Measurements from ENCODE around the gene APOL4.
"Not testable (repeated sequence)": the region's sequence is repeated elsewhere in the genome, so short reads cannot be mapped to it uniquely, and the experiment has no call there.

Gene APOL4

GRCh38 chr22:36192542-36192941, 9.1 kb downstream of the APOL4 start:
- Mint-ChIP-seq H3K4me1 (ENCODE audit: low read depth) (peaks cover 14% of the 10 kb centered on the region), H3K27me3 (peaks cover 4% of the 10 kb centered on the region), H3K36me3 (ENCODE audit: low read depth) (no peaks in the 10 kb centered on the region), H3K9me3 (no peaks in the 10 kb centered on the region), H3K4me3 (no peak overlapping the region), H3K27ac (no peak overlapping the region)
- DNase-seq: no peak

- Mint-ChIP-seq H3K4me1 (ENCODE audit: low read depth) (peaks cover 5% of the 10 kb centered on the region), H3K9me3 (no peaks in the 10 kb centered on the region), H3K36me3 (ENCODE audit: low read depth) (no peaks in the 10 kb centered on the region), H3K27ac (no peak overlapping the region), H3K27me3 (no peaks in the 10 kb centered on the region), H3K4me3 (no peak overlapping the region)
- no peak for DNase-seq
Measured at GRCh38 chr22:36191106-36191836, 10.3 kb downstream of the APOL4 start.

- not testable (repeated sequence) for H3K4me3 Mint-ChIP-seq; DNase-seq; H3K27ac Mint-ChIP-seq; H3K4me1 Mint-ChIP-seq (ENCODE audit: low read depth); H3K36me3 Mint-ChIP-seq (ENCODE audit: low read depth); H3K27me3 Mint-ChIP-seq; H3K9me3 Mint-ChIP-seq
Measured at GRCh38 chr22:36187862-36188261, 13.7 kb downstream of the APOL4 start.

GRCh38 chr22:36185828-36186624, 15.6 kb downstream of the APOL4 start:
- H3K4me1 Mint-ChIP-seq (ENCODE audit: low read depth): no peaks in the 10 kb centered on the region
- no peak for DNase-seq
- no peaks in the 10 kb centered on the region for H3K9me3 Mint-ChIP-seq
- H3K27me3 Mint-ChIP-seq: no peaks in the 10 kb centered on the region
- H3K36me3 Mint-ChIP-seq (ENCODE audit: low read depth): no peaks in the 10 kb centered on the region
- H3K4me3 Mint-ChIP-seq: no peak overlapping the region
- no peak overlapping the region for H3K27ac Mint-ChIP-seq

DNA sequence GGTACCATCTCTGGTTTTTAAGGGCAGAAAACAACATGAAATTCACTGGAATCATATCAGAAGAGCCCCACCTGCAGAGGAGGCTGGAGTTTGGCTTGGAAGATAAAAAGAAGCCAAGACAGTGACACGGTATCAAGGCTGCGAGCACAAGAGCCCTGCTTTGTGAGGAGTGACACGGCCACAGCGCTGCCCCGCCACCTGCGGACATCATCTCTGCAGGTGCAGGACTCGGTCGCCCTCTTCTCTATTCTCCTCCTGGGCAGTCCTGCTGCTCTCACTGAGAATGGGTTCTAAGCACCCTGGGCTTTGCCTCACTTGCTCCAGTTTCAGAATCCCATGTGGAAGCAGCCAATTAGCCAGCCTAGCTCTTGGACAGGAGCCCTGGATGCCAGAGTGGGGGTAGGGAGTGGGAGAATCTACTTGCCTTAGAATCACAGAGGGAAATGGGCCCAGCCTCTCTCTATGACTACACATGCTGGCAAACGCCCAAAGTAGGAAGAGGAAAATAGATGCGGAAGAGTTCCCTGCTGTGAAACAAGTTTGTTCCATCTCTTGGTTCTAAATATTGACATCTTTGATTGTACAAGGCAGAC, 17.1 kb downstream of the APOL4 start:
- Mint-ChIP-seq H3K27me3 (no peaks in the 10 kb centered on the region), H3K36me3 (ENCODE audit: low read depth) (no peaks in the 10 kb centered on the region), H3K4me3 (no peak overlapping the region), H3K4me1 (ENCODE audit: low read depth) (peaks cover 3% of the 10 kb centered on the region), H3K27ac (no peak overlapping the region), H3K9me3 (no peaks in the 10 kb centered on the region)
- no peak for DNase-seq

- no peak for DNase-seq
- no peak overlapping the region for H3K4me3 Mint-ChIP-seq
- H3K36me3 Mint-ChIP-seq (ENCODE audit: low read depth): no peaks in the 10 kb centered on the region
- H3K27ac Mint-ChIP-seq: no peak overlapping the region
- H3K27me3 Mint-ChIP-seq: no peaks in the 10 kb centered on the region
- no peaks in the 10 kb centered on the region for H3K9me3 Mint-ChIP-seq
- peaks cover 3% of the 10 kb centered on the region for H3K4me1 Mint-ChIP-seq (ENCODE audit: low read depth)
Measured at GRCh38 chr22:36183446-36183845, 18.2 kb downstream of the APOL4 start.

DNA sequence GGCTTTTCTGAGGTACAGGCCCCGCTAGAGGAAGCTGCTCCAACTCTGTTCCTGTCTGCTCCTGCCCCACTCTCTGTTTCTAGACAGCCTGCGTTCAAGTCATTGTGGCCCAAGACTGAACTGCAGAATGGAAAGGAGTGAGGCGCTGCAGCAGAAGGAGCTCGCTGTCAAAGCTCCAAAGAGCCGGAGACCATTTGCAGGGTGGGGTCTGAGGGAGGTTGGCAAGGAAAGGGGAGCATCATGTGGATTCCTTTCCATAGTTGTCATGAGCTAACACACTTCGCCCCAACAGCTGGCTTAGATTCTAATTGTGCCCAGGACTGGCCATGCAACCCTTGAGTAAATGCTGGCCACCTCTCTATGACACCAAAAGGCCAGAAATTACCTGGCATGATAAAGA, 18.8 kb downstream of the APOL4 start:
- H3K27ac Mint-ChIP-seq: no peak overlapping the region
- H3K36me3 Mint-ChIP-seq (ENCODE audit: low read depth): no peaks in the 10 kb centered on the region
- no peaks in the 10 kb centered on the region for H3K9me3 Mint-ChIP-seq
- no peaks in the 10 kb centered on the region for H3K27me3 Mint-ChIP-seq
- peaks cover 3% of the 10 kb centered on the region for H3K4me1 Mint-ChIP-seq (ENCODE audit: low read depth)
- no peak overlapping the region for H3K4me3 Mint-ChIP-seq
- no peak for DNase-seq

GRCh38 chr22:36182056-36182455, 19.6 kb downstream of the APOL4 start:
- Mint-ChIP-seq H3K27ac (no peak overlapping the region), H3K4me1 (ENCODE audit: low read depth) (peaks cover 3% of the 10 kb centered on the region)

GRCh38 chr22:36180928-36181327, 20.7 kb downstream of the APOL4 start:
- Mint-ChIP-seq H3K4me1 (ENCODE audit: low read depth) (peaks cover 3% of the 10 kb centered on the region), H3K9me3 (no peaks in the 10 kb centered on the region)
- no peak for DNase-seq

More at GRCh38 chr22:36182056-36182455, 19.6 kb downstream of the APOL4 start:
- Mint-ChIP-seq H3K27me3 (no peaks in the 10 kb centered on the region), H3K9me3 (no peaks in the 10 kb centered on the region), H3K36me3 (ENCODE audit: low read depth) (no peaks in the 10 kb centered on the region), H3K4me3 (no peak overlapping the region)
- DNase-seq: no peak

DNA sequence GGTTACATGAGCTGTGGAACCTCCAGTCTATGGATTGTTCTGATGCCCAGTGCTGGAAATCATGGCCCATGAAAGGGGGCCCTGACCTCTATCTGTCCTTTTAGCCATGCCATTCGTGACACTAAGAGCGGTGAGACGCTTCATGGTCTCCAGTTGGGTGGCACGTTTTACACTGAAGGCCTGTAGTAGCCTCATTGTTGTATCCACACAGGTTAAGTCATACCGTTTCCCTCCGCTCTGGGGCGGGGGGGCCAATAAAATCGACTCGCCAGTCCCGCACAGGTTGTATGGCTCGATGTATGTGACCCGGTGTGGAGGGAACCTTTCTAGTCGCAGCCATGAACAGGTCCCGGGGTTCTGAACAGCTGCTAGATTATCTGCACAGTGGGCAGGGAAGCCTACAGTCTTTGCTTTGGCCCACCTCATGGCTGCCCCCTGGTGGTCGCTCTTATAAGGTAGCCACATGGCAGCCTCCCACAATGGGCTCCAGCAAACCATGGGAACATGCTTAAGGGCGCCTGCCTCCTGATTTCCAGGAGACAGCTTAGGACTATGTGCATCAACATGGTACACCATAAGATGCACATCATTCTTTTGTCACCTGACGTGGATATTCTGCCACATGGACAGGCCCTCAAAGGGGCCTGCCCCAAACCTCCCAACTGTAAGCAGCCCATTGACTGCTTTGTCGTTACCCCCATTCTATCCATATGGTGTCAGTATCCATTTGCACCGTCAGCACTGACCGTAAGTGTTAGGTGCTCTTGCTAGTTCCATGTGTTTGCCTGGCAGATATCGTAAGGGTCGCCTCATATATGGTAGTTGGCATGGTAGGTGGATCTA, 21.4 kb downstream of the APOL4 start:
- Mint-ChIP-seq H3K27ac (no peak overlapping the region), H3K9me3 (no peaks in the 10 kb centered on the region), H3K4me1 (ENCODE audit: low read depth) (peaks cover 3% of the 10 kb centered on the region), H3K36me3 (ENCODE audit: low read depth) (no peaks in the 10 kb centered on the region), H3K4me3 (no peak overlapping the region), H3K27me3 (no peaks in the 10 kb centered on the region)
- DNase-seq: peak; percentile 90

More at GRCh38 chr22:36180928-36181327, 20.7 kb downstream of the APOL4 start:
- no peaks in the 10 kb centered on the region for H3K27me3 Mint-ChIP-seq
- H3K4me3 Mint-ChIP-seq: no peak overlapping the region
- no peak overlapping the region for H3K27ac Mint-ChIP-seq
- no peaks in the 10 kb centered on the region for H3K36me3 Mint-ChIP-seq (ENCODE audit: low read depth)

- Mint-ChIP-seq H3K9me3 (no peaks in the 10 kb centered on the region), H3K27me3 (no peaks in the 10 kb centered on the region), H3K36me3 (ENCODE audit: low read depth) (no peaks in the 10 kb centered on the region), H3K4me3 (no peak overlapping the region), H3K4me1 (ENCODE audit: low read depth) (peaks cover 3% of the 10 kb centered on the region), H3K27ac (no peak overlapping the region)
- DNase-seq: no peak
Measured at GRCh38 chr22:36177160-36177559, 24.4 kb downstream of the APOL4 start.

GRCh38 chr22:36175892-36176291, 25.7 kb downstream of the APOL4 start:
- H3K27ac Mint-ChIP-seq: no peak overlapping the region

DNA sequence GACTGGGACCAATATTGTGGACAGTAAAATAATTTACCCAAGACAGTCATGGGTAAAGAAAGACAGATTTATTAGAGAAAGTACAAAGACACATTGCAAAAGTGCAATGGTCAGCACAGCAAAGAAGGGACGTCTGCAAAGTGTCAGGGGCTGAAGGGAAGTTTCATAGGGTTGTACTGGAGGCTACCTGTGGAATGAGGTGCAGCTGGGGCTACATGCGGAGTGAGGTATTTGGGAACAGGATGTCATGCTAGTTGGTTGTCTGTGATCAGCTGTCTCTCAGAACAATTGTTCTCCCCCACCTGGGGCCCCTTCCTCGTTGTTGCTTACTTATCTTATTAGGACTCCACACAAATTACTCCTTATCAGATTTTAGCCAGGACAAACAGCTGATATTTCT, 29.7 kb downstream of the APOL4 start:
- H3K4me3 Mint-ChIP-seq: no peak overlapping the region
- H3K27ac Mint-ChIP-seq: no peak overlapping the region

More at GRCh38 chr22:36175892-36176291, 25.7 kb downstream of the APOL4 start:
- H3K4me3 Mint-ChIP-seq: no peak overlapping the region
- no peak for DNase-seq
- H3K36me3 Mint-ChIP-seq (ENCODE audit: low read depth): no peaks in the 10 kb centered on the region
- peaks cover 3% of the 10 kb centered on the region for H3K4me1 Mint-ChIP-seq (ENCODE audit: low read depth)
- H3K9me3 Mint-ChIP-seq: no peaks in the 10 kb centered on the region
- H3K27me3 Mint-ChIP-seq: no peaks in the 10 kb centered on the region

GRCh38 chr22:36166518-36167220, 34.9 kb downstream of the APOL4 start:
- Mint-ChIP-seq H3K27ac (peak overlapping the region; percentile 7), H3K27me3 (no peaks in the 10 kb centered on the region), H3K4me3 (no peak overlapping the region), H3K36me3 (ENCODE audit: low read depth) (no peaks in the 10 kb centered on the region), H3K4me1 (ENCODE audit: low read depth) (peaks cover 62% of the 10 kb centered on the region), H3K9me3 (peaks cover 10% of the 10 kb centered on the region)
- DNase-seq: no peak

More for the DNA sequence above, 29.7 kb downstream of the APOL4 start:
- H3K4me1 Mint-ChIP-seq (ENCODE audit: low read depth): peaks cover 10% of the 10 kb centered on the region
- H3K9me3 Mint-ChIP-seq: peaks cover 10% of the 10 kb centered on the region
- H3K36me3 Mint-ChIP-seq (ENCODE audit: low read depth): no peaks in the 10 kb centered on the region
- no peaks in the 10 kb centered on the region for H3K27me3 Mint-ChIP-seq
- no peak for DNase-seq

Data from activated T-cell treated with anti-CD3 and anti-CD28 coated beads, Interleukin-2, amount 50 U/mL, for 24 hours (primary cell).